Measurements from ENCODE around the gene RFNG. TPM values are rescaled to one million over a fixed set of nuclear protein-coding genes. Genes with fewer than 3 reads are reported as not detected.

Gene RFNG
- total RNA-seq, 1 donor from 2014 or later = 72.3 TPM

DNA sequence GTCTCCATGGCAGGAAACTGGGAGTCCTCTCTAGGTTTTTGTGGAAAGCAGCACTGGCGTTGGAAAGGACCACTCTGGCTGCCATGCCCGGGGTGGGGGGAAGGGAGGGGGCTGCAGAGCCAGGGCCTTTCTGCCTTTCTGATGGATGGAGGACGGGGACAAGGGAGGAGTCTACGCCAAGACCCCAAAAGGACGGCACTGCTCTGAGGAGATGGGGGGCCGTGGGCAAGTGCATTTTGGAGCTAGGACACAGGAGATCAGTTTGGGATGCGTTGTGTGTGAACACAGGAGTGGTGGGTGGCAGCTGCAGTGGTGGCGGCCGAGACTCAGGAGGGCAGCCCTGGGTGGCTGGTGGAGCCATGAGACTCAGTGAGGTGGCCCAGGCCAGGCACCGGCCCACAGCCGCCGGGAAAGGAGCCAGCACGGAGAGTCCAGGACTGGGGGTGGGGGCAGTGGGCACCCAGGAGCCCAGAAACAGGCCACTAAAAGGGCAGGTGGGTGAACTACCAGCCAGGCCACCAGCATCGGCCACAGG lies 31.0 kb downstream of the RFNG start:
- no peak for DNase-seq (ENCODE audit: low read depth)
- no peak overlapping the region for H3K4me3 ChIP-seq (ENCODE audit: low read depth, low read length)
- TF ChIP-seq, protein P1, sequence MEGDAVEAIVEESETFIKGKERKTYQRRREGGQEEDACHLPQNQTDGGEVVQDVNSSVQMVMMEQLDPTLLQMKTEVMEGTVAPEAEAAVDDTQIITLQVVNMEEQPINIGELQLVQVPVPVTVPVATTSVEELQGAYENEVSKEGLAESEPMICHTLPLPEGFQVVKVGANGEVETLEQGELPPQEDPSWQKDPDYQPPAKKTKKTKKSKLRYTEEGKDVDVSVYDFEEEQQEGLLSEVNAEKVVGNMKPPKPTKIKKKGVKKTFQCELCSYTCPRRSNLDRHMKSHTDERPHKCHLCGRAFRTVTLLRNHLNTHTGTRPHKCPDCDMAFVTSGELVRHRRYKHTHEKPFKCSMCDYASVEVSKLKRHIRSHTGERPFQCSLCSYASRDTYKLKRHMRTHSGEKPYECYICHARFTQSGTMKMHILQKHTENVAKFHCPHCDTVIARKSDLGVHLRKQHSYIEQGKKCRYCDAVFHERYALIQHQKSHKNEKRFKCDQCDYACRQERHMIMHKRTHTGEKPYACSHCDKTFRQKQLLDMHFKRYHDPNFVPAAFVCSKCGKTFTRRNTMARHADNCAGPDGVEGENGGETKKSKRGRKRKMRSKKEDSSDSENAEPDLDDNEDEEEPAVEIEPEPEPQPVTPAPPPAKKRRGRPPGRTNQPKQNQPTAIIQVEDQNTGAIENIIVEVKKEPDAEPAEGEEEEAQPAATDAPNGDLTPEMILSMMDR (IDR thresholded peaks at IDR 0.05; ENCODE audit: insufficient read depth, low read length, poor library complexity, severe bottlenecking) = no peak
- peaks cover 4% of the 10 kb centered on the region for H3K36me3 ChIP-seq (ENCODE audit: control insufficient read depth, insufficient read depth, low read length)
- no peaks in the 10 kb centered on the region for H3K27me3 ChIP-seq (ENCODE audit: control insufficient read depth, insufficient read depth, low read length)

DNA sequence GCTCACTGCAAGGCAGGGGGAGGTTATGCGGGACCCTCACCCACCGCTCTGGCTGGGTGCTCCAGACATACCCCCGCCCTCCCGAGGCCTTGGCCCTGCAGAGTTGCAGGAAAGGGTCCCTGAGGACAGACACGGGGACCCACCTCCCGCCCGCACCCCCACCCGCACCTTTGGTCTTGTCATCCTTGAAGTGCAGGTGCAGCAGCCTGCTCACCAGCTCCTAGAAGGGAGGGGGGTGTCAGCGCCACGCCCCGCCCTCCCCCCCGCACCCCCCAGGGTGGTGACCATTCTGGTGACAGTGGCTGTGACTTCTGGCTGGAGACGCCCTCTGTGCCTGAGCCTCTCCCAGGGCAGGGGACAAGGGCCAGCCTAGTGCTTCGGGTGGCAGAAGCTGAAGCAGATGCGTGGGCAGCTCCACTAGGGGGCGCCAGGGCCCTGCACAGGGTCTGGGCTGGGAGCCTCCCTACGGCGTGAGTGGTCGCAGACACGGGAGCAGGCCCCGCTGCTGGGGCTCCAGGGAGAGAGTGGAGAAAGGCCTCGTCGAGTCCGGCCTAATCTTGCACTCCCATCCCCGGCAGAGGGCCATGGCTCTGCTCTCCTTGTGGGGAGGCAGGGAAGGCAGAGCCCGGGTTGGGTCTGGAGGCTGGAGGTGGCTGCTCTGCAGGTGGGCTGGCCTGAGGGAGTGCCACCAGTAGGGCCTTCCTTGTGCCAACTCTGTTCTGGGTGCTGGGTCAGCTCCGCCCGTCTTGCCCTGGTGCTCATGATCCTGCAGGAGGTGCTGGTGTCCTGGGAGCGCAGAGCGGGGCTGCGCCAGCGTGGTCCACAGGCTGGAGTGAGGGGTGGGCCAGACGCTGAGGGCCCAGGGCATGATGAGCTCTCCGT lies 31.7 kb downstream of the RFNG start:
- no peak overlapping the region for H3K4me3 ChIP-seq (ENCODE audit: low read depth, low read length)
- peaks cover 4% of the 10 kb centered on the region for H3K36me3 ChIP-seq (ENCODE audit: control insufficient read depth, insufficient read depth, low read length)
- DNase-seq (ENCODE audit: low read depth) = no peak
- no peaks in the 10 kb centered on the region for H3K27me3 ChIP-seq (ENCODE audit: control insufficient read depth, insufficient read depth, low read length)
- TF ChIP-seq, protein P1 (IDR thresholded peaks at IDR 0.05; ENCODE audit: insufficient read depth, low read length, poor library complexity, severe bottlenecking) = peak; percentile 85

DNA sequence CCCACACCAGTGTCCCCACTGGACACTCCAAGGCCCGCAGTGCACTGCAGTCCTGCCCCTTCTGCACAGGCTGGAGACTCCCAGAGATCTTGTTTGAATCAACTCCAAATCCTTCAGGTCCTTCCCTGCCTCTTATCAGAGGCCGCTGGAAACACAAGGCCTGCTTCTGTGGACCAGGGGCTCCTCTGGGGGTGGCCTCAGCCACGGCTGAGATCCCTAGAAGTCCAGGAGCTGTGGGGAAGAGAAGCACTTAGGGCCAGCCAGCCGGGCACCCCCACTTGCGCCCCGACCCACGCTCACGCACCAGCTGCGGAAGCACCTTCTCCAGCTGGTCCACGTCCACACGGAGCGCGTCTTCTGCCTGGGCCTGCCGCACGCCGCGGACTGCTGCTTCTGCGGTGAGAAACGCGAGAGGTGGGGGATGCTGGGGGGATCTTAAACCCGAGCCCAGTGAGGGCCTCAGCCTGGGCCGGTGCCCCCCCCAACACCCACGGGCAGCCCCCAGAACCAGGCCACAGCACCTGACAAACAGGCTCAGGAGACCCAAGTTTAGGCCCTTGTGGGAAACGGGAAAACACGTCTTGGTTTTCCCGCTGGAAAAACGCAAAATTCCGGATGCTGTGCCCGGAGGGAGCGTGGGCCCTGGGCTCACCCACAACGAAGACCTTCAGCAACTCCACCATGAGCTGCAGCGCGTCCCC lies 32.5 kb downstream of the RFNG start:
- no peak for DNase-seq (ENCODE audit: low read depth)
- Histone ChIP-seq H3K36me3 (ENCODE audit: control insufficient read depth, insufficient read depth, low read length) (peaks cover 4% of the 10 kb centered on the region), H3K4me3 (ENCODE audit: low read depth, low read length) (no peak overlapping the region), H3K27me3 (ENCODE audit: control insufficient read depth, insufficient read depth, low read length) (no peaks in the 10 kb centered on the region)
- TF ChIP-seq, protein P1 (IDR thresholded peaks at IDR 0.05; ENCODE audit: insufficient read depth, low read length, poor library complexity, severe bottlenecking) = no peak

- no peak for DNase-seq (ENCODE audit: low read depth)
- Histone ChIP-seq H3K4me3 (ENCODE audit: low read depth, low read length) (no peak overlapping the region), H3K36me3 (ENCODE audit: control insufficient read depth, insufficient read depth, low read length) (peaks cover 4% of the 10 kb centered on the region), H3K27me3 (ENCODE audit: control insufficient read depth, insufficient read depth, low read length) (no peaks in the 10 kb centered on the region)
- TF ChIP-seq, protein P1 (IDR thresholded peaks at IDR 0.05; ENCODE audit: insufficient read depth, low read length, poor library complexity, severe bottlenecking) = no peak
Measured at GRCh38 chr17:82018152-82018988, 33.2 kb downstream of the RFNG start.

- no peak for DNase-seq (ENCODE audit: low read depth)
- no peak overlapping the region for H3K4me3 ChIP-seq (ENCODE audit: low read depth, low read length)
- H3K36me3 ChIP-seq (ENCODE audit: control insufficient read depth, insufficient read depth, low read length) = peaks cover 4% of the 10 kb centered on the region
- H3K27me3 ChIP-seq (ENCODE audit: control insufficient read depth, insufficient read depth, low read length) = no peaks in the 10 kb centered on the region
- TF ChIP-seq, protein P1 (IDR thresholded peaks at IDR 0.05; ENCODE audit: insufficient read depth, low read length, poor library complexity, severe bottlenecking) = no peak
Measured at GRCh38 chr17:82017612-82018151, 33.9 kb downstream of the RFNG start.
